ENCODE results near the gene TLCD1.

- TF ChIP-seq CTCF (conservative IDR thresholded peaks at IDR 0.05) (no peak), EZH2 (IDR thresholded peaks at IDR 0.05; ENCODE audit: low read depth) (no peak)
These were observed 13.2 kb downstream of the TLCD1 start for GRCh38 chr17:28712705-28713415.

All from PC-9 (cell line).